Tibial artery (tissue), 4 donors: Measurements from ENCODE around the gene TUFT1.

ENCODE experiments used
- DNase-seq, 2 donors: peaks; one replicate each; pipeline ENCODE4 v3.0.0-alpha.2; 2019
- H3K27ac ChIP-seq, 2 donors: fragments of 200-600 bp; sonication (generic) in 1 of 2; 1 replicate in 1 of 2; 2 replicates in 1 of 2; pipeline ENCODE4 v1.5.1; 2018 to 2019; ENCODE audit warnings: mild to moderate bottlenecking in 1 of 2
- H3K27me3 ChIP-seq, 2 donors: fragments of 200-600 bp; sonication (generic) in 1 of 2; one replicate each; pipeline versions ENCODE4 v1.5.1 to v1.6.0; 2016 to 2019
- H3K36me3 ChIP-seq, 3 donors: fragments of 200-600 bp; sonication (generic) in 2 of 3; one replicate each; pipeline ENCODE4 v1.5.1; 2016 to 2019; ENCODE audit warnings: mild to moderate bottlenecking in 2 of 3
- H3K4me1 ChIP-seq, 4 donors: fragments of 200-600 bp; sonication (generic) in 2 of 4; 1 replicate in 3 of 4; 2 replicates in 1 of 4; pipeline ENCODE4 v1.5.1; 2016 to 2019
- H3K4me3 ChIP-seq, 2 donors: fragments of 200-600 bp; sonication (generic) in 1 of 2; 1 replicate in 1 of 2; 2 replicates in 1 of 2; pipeline ENCODE4 v1.5.1; 2018 to 2019; ENCODE audit warnings: mild to moderate bottlenecking in 2 of 2
- H3K9me3 ChIP-seq, 3 donors: fragments of 200-600 bp; sonication (generic) in 1 of 3; one replicate each; pipeline ENCODE4 v1.5.1; 2016 to 2019
- intact Hi-C: fragments of 100-400 bp; cut with DNase I; formaldehyde crosslinking; loops from one replicate; pipeline ENCODE4 v1.15.0; 2023; ENCODE audit warnings: low total_unique reads
- TF ChIP-seq, protein P1 (sequence below), 2 experiments: fragments of 200-600 bp in 1 of 2; fragments of 450-650 bp in 1 of 2; IDR thresholded peaks; one replicate each; pipeline ENCODE4 v1.5.1; 2017 to 2019; ENCODE audit warnings: antibody characterized with exemption in 2 of 2, mild to moderate bottlenecking in 1 of 2, moderate library complexity in 1 of 2

TUFT1 gene

DNA sequence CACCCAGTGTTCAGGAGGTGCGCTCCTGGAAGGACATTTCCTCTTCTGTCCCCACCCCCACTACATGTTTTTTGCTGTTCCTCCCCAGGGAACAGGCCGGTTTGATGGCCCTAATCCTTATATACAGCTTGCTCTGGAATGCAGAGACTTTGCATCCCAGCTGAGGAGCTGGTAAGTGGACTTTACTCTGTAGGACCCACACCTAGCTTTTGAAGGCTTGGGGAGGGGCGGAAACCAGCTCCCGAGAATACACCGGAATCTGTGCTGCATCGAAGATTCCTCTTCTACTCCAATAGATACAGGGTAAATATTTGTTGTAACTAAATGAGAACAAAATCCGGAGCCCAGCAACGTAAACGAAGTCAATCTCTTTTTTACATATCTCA, 30.1 kb upstream of the TUFT1 start:
- no peak overlapping the region for H3K4me3 ChIP-seq
- no peaks in the 10 kb centered on the region for H3K9me3 ChIP-seq
- DNase-seq = no peak
- TF ChIP-seq, protein P1, sequence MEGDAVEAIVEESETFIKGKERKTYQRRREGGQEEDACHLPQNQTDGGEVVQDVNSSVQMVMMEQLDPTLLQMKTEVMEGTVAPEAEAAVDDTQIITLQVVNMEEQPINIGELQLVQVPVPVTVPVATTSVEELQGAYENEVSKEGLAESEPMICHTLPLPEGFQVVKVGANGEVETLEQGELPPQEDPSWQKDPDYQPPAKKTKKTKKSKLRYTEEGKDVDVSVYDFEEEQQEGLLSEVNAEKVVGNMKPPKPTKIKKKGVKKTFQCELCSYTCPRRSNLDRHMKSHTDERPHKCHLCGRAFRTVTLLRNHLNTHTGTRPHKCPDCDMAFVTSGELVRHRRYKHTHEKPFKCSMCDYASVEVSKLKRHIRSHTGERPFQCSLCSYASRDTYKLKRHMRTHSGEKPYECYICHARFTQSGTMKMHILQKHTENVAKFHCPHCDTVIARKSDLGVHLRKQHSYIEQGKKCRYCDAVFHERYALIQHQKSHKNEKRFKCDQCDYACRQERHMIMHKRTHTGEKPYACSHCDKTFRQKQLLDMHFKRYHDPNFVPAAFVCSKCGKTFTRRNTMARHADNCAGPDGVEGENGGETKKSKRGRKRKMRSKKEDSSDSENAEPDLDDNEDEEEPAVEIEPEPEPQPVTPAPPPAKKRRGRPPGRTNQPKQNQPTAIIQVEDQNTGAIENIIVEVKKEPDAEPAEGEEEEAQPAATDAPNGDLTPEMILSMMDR (IDR thresholded peaks at IDR 0.05) = no peak
- peaks cover 0 to 22% (median 12%) of the 10 kb centered on the region in 4 donors for H3K4me1 ChIP-seq
- intact Hi-C loops = no loop called here
- H3K27me3 ChIP-seq = peaks cover 0 to 7% of the 10 kb centered on the region in 2 donors
- H3K36me3 ChIP-seq = no peaks in the 10 kb centered on the region
- H3K27ac ChIP-seq = no peak overlapping the region

GRCh38 chr1:151510614-151510956, 29.5 kb upstream of the TUFT1 start:
- intact Hi-C loops = no loop called here
- TF ChIP-seq, protein P1 (IDR thresholded peaks at IDR 0.05) = no peak
- Histone ChIP-seq H3K4me1 (peaks cover 0 to 22% (median 12%) of the 10 kb centered on the region in 4 donors), H3K27me3 (peaks cover 0 to 10% of the 10 kb centered on the region in 2 donors), H3K9me3 (no peaks in the 10 kb centered on the region), H3K4me3 (peak overlapping the region; percentile 64 to 77), H3K36me3 (no peaks in the 10 kb centered on the region), H3K27ac (peak overlapping the region; percentile 34 to 67)
- DNase-seq = no peak

GRCh38 chr1:151510957-151511635, 29.0 kb upstream of the TUFT1 start, which contains the start of gene CGN:
TSS of gene CGN (plus strand) at chr1:151511387. CDS start at chr1:151518520, 7,133 bp downstream.
- Histone ChIP-seq H3K4me1 (peaks cover 0 to 22% (median 12%) of the 10 kb centered on the region in 4 donors), H3K27me3 (peaks cover 0 to 10% of the 10 kb centered on the region in 2 donors), H3K36me3 (no peaks in the 10 kb centered on the region), H3K9me3 (no peaks in the 10 kb centered on the region), H3K4me3 (peak within 1 kb of the TSS; percentile 64 to 77), H3K27ac (peak within 1 kb of the TSS; percentile 34 to 67)
- intact Hi-C loops = no loop called here
- TF ChIP-seq, protein P1 (IDR thresholded peaks at IDR 0.05) = no peak
- peak; percentile 76 to 88 for DNase-seq

DNA sequence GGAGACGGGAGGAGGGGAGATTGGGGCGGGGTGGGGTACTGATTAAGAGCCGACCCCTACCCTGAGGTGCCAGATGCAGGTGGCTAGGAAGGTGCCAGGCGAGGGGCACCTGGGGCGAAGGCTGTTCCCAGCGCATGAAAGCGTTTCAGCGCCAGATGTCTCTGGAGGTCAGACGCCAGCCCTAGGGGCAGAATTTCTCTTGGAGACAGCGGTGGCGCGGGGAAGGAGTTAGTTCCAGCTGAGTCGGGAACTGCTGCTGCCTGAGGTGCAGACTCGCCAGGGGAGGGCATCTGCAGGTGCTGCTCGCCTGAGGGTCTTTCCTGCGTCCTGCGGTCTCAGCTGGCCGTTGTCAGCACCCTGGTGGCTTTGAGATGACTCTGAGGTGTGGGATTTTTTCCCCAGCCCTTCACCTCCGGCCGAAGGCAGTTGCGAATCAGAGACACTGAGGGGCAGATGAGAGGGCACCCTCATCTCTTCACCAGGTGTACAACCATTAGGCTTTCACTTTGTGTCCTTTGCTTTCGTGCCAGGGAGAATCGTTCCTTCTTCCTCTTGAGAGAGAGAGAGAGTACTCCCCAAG, 28.4 kb upstream of the TUFT1 start:
- Histone ChIP-seq H3K36me3 (no peaks in the 10 kb centered on the region), H3K27ac (peak overlapping the region; percentile 34 to 67), H3K4me1 (peaks cover 0 to 22% (median 12%) of the 10 kb centered on the region in 4 donors), H3K9me3 (no peaks in the 10 kb centered on the region), H3K4me3 (peak overlapping the region; percentile 64 to 77), H3K27me3 (peaks cover 0 to 13% of the 10 kb centered on the region in 2 donors)
- DNase-seq = no peak
- TF ChIP-seq, protein P1 (IDR thresholded peaks at IDR 0.05) = no peak
- intact Hi-C loops = no loop called here

- intact Hi-C loops = no loop called here
- H3K36me3 ChIP-seq = no peaks in the 10 kb centered on the region
- no peak overlapping the region for H3K27ac ChIP-seq
- no peaks in the 10 kb centered on the region for H3K9me3 ChIP-seq
- TF ChIP-seq, protein P1 (IDR thresholded peaks at IDR 0.05) = no peak
- DNase-seq = no peak
- peaks cover 0 to 22% (median 12%) of the 10 kb centered on the region in 4 donors for H3K4me1 ChIP-seq
- H3K27me3 ChIP-seq = peaks cover 0 to 13% of the 10 kb centered on the region in 2 donors
- peak overlapping the region in 1 of 2 donors; percentile 77 for H3K4me3 ChIP-seq
Observed at GRCh38 chr1:151512326-151512725, 27.8 kb upstream of the TUFT1 start.
